ENCODE results near the gene AHSA1. TPM values are rescaled to one million over a fixed set of nuclear protein-coding genes. Genes with fewer than 3 reads are reported as not detected.
A peak's percentile ranks its signal among the peaks of the same experiment; 100 is the strongest.

Gene AHSA1
- total and polyA plus RNA-seq, 7 donors, result 82.3 to 120 (median 102) TPM

- Histone ChIP-seq H3K4me3 (no peak overlapping the region), H3K36me3 (no peaks in the 10 kb centered on the region)
- peak; percentile 12 for DNase-seq
Observed at GRCh38 chr14:77491056-77491455, 33.2 kb downstream of the AHSA1 start.

GRCh38 chr14:77495334-77495733 is 37.4 kb downstream of the AHSA1 start:
- H3K9me3 ChIP-seq, result no peaks in the 10 kb centered on the region
- intact Hi-C loops (cut with DNase I), result no loop called here
- no peak for TF ChIP-seq CTCF (IDR thresholded peaks at IDR 0.05)
- TF ChIP-seq EP300 (IDR thresholded peaks at IDR 0.05), result no peak
- TF ChIP-seq POLR2A (IDR thresholded peaks at IDR 0.05), result no peak
- no peak for TF ChIP-seq POLR2AphosphoS5 (IDR thresholded peaks at IDR 0.05)
- 72 to 88% methylated on average over 7 of the region's 7 CpGs for WGBS, 2 donors
- H3K4me3 ChIP-seq, result no peak overlapping the region
- H3K27ac ChIP-seq, result no peak overlapping the region
- peak; percentile 27 for DNase-seq
- H3K27me3 ChIP-seq, result peaks cover 18 to 34% (median 25%) of the 10 kb centered on the region in 3 donors
- H3K4me1 ChIP-seq, result peaks cover 0 to 17% (median 16%) of the 10 kb centered on the region in 4 donors
- H3K36me3 ChIP-seq, result no peaks in the 10 kb centered on the region

More at GRCh38 chr14:77491056-77491455, 33.2 kb downstream of the AHSA1 start:
- H3K27ac ChIP-seq, result no peak overlapping the region
- H3K4me1 ChIP-seq, result no peaks in the 10 kb centered on the region
- WGBS, 2 donors, result 92 to 93% methylated on average over 5 of the region's 5 CpGs
- H3K9me3 ChIP-seq, result no peaks in the 10 kb centered on the region
- TF ChIP-seq POLR2A (IDR thresholded peaks at IDR 0.05) (no peak), EP300 (IDR thresholded peaks at IDR 0.05) (no peak), CTCF (IDR thresholded peaks at IDR 0.05) (no peak), POLR2AphosphoS5 (IDR thresholded peaks at IDR 0.05) (no peak)
- intact Hi-C loops (cut with DNase I), result no loop called here
- H3K27me3 ChIP-seq, result no peaks in the 10 kb centered on the region

GRCh38 chr14:77498120-77498979 is 40.5 kb downstream of the AHSA1 start, which contains the start of gene ISM2:
Gene ISM2 (minus strand): TSS chr14:77498816. CDS start chr14:77498793, 23 bp downstream.
- no peak within 1 kb of the TSS for H3K27ac ChIP-seq
- H3K4me3 ChIP-seq, result peak within 1 kb of the TSS; percentile 11 to 55 (median 46)
- DNase-seq, result peak; percentile 61
- WGBS, 2 donors, result 2% methylated on average over 104 of the region's 104 CpGs
- H3K27me3 ChIP-seq, result peaks cover 18 to 37% (median 26%) of the 10 kb centered on the region in 3 donors
- TF ChIP-seq POLR2AphosphoS5 (IDR thresholded peaks at IDR 0.05) (no peak), EP300 (IDR thresholded peaks at IDR 0.05) (no peak), CTCF (IDR thresholded peaks at IDR 0.05) (no peak)
- H3K9me3 ChIP-seq, result peaks cover 0 to 3% (median under 1%) of the 10 kb centered on the region in 4 donors
- no peaks in the 10 kb centered on the region for H3K36me3 ChIP-seq
- intact Hi-C loops (cut with DNase I), result no loop called here
- peaks cover 0 to 17% (median 16%) of the 10 kb centered on the region in 4 donors for H3K4me1 ChIP-seq

GRCh38 chr14:77498984-77499527 is 41.2 kb downstream of the AHSA1 start:
- Histone ChIP-seq H3K4me1 (peaks cover 0 to 17% (median 16%) of the 10 kb centered on the region in 4 donors), H3K4me3 (peak overlapping the region; percentile 9 to 55 (median 46)), H3K36me3 (no peaks in the 10 kb centered on the region), H3K9me3 (peaks cover 0 to 4% (median 1%) of the 10 kb centered on the region in 4 donors), H3K27ac (no peak overlapping the region), H3K27me3 (peaks cover 18 to 37% (median 26%) of the 10 kb centered on the region in 3 donors)
- WGBS, 2 donors, result 1 to 4% methylated on average over 53 of the region's 53 CpGs
- TF ChIP-seq EP300 (IDR thresholded peaks at IDR 0.05) (no peak), CTCF (IDR thresholded peaks at IDR 0.05) (no peak), POLR2AphosphoS5 (IDR thresholded peaks at IDR 0.05) (no peak), POLR2A (IDR thresholded peaks at IDR 0.05) (no peak)
- intact Hi-C loops (cut with DNase I), result no loop called here
- peak; percentile 35 for DNase-seq

Data from sigmoid colon (tissue), 7 donors.